CD14-positive monocyte (primary cell): ENCODE results near the gene PLS3. TPM values are rescaled to one million over a fixed set of nuclear protein-coding genes. Genes with fewer than 3 reads are reported as not detected.

Source experiments
- DNase-seq, 3 donors: peaks; one replicate each; pipeline ENCODE4 v3.0.0-alpha.2; 2011 to 2022
- H2AFZ ChIP-seq: 2 replicates; pipeline ENCODE4 v1.6.0; 2012; ENCODE audit warnings: mild to moderate bottlenecking, low read depth, low read length, inconsistent platforms; ENCODE audit not compliant: insufficient read depth, poor library complexity, severe bottlenecking
- H3K27ac ChIP-seq, 2 donors: 1 replicate in 1 of 2; 2 replicates in 1 of 2; pipeline ENCODE4 v1.5.1; 2012 to 2013; ENCODE audit warnings: low read length in 2 of 2, control low read depth in 1 of 2, inconsistent platforms in 1 of 2, low read depth in 1 of 2, mild to moderate bottlenecking in 1 of 2
- H3K27me3 ChIP-seq, 2 donors: one replicate each; pipeline versions ENCODE4 v1.6.0 to v1.6.1; 2011 to 2013; ENCODE audit warnings: low read length in 2 of 2; ENCODE audit not compliant: control insufficient read depth in 2 of 2, insufficient read depth in 2 of 2
- H3K36me3 ChIP-seq, 2 donors: replicated peaks in 1 of 2; 1 replicate in 1 of 2; 2 replicates in 1 of 2; pipeline versions ENCODE4 v1.5.1 to v1.6.1; 2012 to 2013; ENCODE audit warnings: low read length in 2 of 2, control low read depth in 1 of 2, inconsistent platforms in 1 of 2, mild to moderate bottlenecking in 1 of 2; ENCODE audit not compliant: insufficient read depth in 2 of 2, control insufficient read depth in 1 of 2
- H3K4me1 ChIP-seq, 2 donors: 1 replicate in 1 of 2; 2 replicates in 1 of 2; pipeline versions ENCODE4 v1.5.1 to v1.6.1; 2012 to 2013; ENCODE audit warnings: low read length in 2 of 2, control low read depth in 1 of 2, inconsistent platforms in 1 of 2, mild to moderate bottlenecking in 1 of 2, moderate library complexity in 1 of 2; ENCODE audit not compliant: insufficient read depth in 2 of 2, control insufficient read depth in 1 of 2
- H3K4me2 ChIP-seq: replicated peaks from 2 replicates; pipeline ENCODE3; 2012; ENCODE audit warnings: low read length, moderate library complexity, mild to moderate bottlenecking; ENCODE audit not compliant: poor library complexity, severe bottlenecking; ENCODE audit errors: extremely low read depth
- H3K4me3 ChIP-seq, 3 experiments: fragments of 200-600 bp in 1 of 3; sonication (generic) in 1 of 3; replicated peaks in 1 of 3; 1 replicate in 2 of 3; 2 replicates in 1 of 3; pipeline ENCODE4 v1.5.1; 2011 to 2013; ENCODE audit warnings: low read length in 3 of 3, mild to moderate bottlenecking in 3 of 3, control low read depth in 2 of 3, low read depth in 2 of 3, inconsistent platforms in 1 of 3, moderate library complexity in 1 of 3
- H3K79me2 ChIP-seq: 2 replicates; pipeline ENCODE4 v1.6.0; 2012; ENCODE audit warnings: mild to moderate bottlenecking, control low read depth, inconsistent platforms, low read length, moderate library complexity; ENCODE audit not compliant: insufficient read depth
- H3K9ac ChIP-seq: 2 replicates; pipeline ENCODE4 v1.6.0; 2017; ENCODE audit warnings: low read length, mild to moderate bottlenecking; ENCODE audit not compliant: insufficient read depth, poor library complexity, severe bottlenecking
- H3K9me3 ChIP-seq, 2 donors: replicated peaks in 1 of 2; 1 replicate in 1 of 2; 2 replicates in 1 of 2; pipeline versions ENCODE4 v1.5.1 to v1.6.1; 2012 to 2013; ENCODE audit warnings: low read length in 2 of 2, control low read depth in 1 of 2; ENCODE audit not compliant: control insufficient read depth in 1 of 2, insufficient read depth in 1 of 2
- H4K20me1 ChIP-seq: 2 replicates; pipeline ENCODE4 v1.6.0; 2012; ENCODE audit warnings: mild to moderate bottlenecking, low read length, control low read depth, moderate library complexity; ENCODE audit not compliant: insufficient read depth
- H3K27ac Mint-ChIP-seq, 7 donors: one replicate each; pipeline ENCODE4 v1.8.0; 2020; ENCODE audit warnings: mild to moderate bottlenecking in 7 of 7, mixed read lengths in 7 of 7, moderate library complexity in 6 of 7, inconsistent platforms in 2 of 7
- H3K27me3 Mint-ChIP-seq, 3 donors: one replicate each; pipeline ENCODE4 v1.8.0; 2021 to 2022; ENCODE audit warnings: low read depth in 3 of 3, mild to moderate bottlenecking in 3 of 3, mixed read lengths in 3 of 3, moderate library complexity in 3 of 3, inconsistent platforms in 1 of 3
- H3K36me3 Mint-ChIP-seq, 2 donors: one replicate each; pipeline ENCODE4 v1.8.0; 2020; ENCODE audit warnings: mixed read lengths in 2 of 2, inconsistent platforms in 1 of 2, mild to moderate bottlenecking in 1 of 2
- H3K4me1 Mint-ChIP-seq: one replicate; pipeline ENCODE4 v1.8.0; 2020; ENCODE audit warnings: mild to moderate bottlenecking, mixed read lengths
- H3K4me3 Mint-ChIP-seq, 2 donors: one replicate each; pipeline ENCODE4 v1.8.0; 2020; ENCODE audit warnings: mild to moderate bottlenecking in 2 of 2, mixed read lengths in 2 of 2, moderate library complexity in 1 of 2
- H3K9me3 Mint-ChIP-seq, 7 donors: one replicate each; pipeline ENCODE4 v1.8.0; 2020 to 2022; ENCODE audit warnings: mixed read lengths in 7 of 7, mild to moderate bottlenecking in 6 of 7, moderate library complexity in 6 of 7, inconsistent platforms in 2 of 7
- WGBS: methylation state at CpG from one replicate; pipeline ENCODE4 v1.1.5; 2013; ENCODE audit warnings: missing lambda C conversion rate; ENCODE audit not compliant: insufficient coverage; 5-methylcytosine and 5-hydroxymethylcytosine counted together
- intact Hi-C, 2 donors: fragments of 100-400 bp; cut with micrococcal nuclease; formaldehyde crosslinking; loops; one replicate each; pipeline versions ENCODE4 v1.15.0 to v1.15.1; 2023
- polyA plus RNA-seq, 3 donors: library from polyadenylated mRNA; depleted of rRNA in 1 of 3; unstranded in 2 of 3; stranded (reverse) in 1 of 3; fragments of 300-500 nt in 2 of 3; fragments of >200 nt in 1 of 3; fragmentation: Illumina TruSeq in 2 of 3; gene quantifications; 1 replicate in 2 of 3; 2 replicates in 1 of 3; pipeline ENCODE4 v1.2.3, GENCODE V29; 2012 to 2021
- TF ChIP-seq, protein P1 (sequence below): fragments of 200-600 bp; IDR thresholded peaks from one replicate; pipeline ENCODE4 v1.8.0; 2022; ENCODE audit warnings: antibody characterized with exemption, mild to moderate bottlenecking

PLS3 gene
- polyA plus RNA-seq, 3 donors, result 0.16 TPM; not detected in 2

DNA sequence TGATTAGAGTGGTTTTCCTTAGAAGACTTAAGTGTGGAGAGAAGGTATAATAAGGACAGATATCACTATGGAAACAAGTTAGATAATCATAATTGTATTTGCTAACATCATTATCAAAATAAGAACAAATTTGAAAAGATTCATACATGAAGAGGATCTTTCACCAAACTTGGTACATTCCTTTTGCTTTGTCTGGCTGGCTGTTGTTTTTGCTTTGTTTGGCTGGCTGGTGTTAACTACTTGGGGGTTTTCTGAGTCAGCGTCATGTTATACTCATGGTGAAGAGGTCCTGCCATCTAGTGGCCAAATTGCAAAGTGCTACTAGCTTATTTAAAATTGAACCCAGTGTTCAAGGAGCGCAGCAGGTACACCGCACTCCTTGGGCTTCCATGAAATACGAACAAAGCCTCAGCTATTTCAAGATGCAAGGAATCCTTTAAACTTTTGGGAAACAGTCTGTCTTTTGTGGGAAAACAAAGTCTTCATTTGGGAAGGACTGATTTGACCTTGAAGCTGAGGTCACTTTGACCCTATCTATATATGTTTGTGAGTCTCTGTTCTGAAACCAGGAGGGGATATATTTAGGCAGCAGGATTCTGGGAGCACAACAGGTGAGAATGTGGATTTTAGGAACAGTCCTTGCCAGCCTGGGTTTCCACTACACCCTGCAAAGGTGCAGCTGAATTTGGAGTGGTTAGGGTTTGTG, 129.7 kb downstream of the PLS3 start:
- no peak overlapping the region for H3K4me3 ChIP-seq
- no peak overlapping the region for H3K27ac Mint-ChIP-seq
- no peak overlapping the region for H3K4me3 Mint-ChIP-seq
- peak; percentile 4 to 35 (median 25) for DNase-seq
- H3K4me1 ChIP-seq, result no peaks in the 10 kb centered on the region
- no peak overlapping the region for H3K4me2 ChIP-seq
- H3K36me3 ChIP-seq, result no peaks in the 10 kb centered on the region
- H3K27me3 Mint-ChIP-seq, result peaks cover 1 to 30% (median 2%) of the 10 kb centered on the region in 3 donors
- TF ChIP-seq, protein P1, sequence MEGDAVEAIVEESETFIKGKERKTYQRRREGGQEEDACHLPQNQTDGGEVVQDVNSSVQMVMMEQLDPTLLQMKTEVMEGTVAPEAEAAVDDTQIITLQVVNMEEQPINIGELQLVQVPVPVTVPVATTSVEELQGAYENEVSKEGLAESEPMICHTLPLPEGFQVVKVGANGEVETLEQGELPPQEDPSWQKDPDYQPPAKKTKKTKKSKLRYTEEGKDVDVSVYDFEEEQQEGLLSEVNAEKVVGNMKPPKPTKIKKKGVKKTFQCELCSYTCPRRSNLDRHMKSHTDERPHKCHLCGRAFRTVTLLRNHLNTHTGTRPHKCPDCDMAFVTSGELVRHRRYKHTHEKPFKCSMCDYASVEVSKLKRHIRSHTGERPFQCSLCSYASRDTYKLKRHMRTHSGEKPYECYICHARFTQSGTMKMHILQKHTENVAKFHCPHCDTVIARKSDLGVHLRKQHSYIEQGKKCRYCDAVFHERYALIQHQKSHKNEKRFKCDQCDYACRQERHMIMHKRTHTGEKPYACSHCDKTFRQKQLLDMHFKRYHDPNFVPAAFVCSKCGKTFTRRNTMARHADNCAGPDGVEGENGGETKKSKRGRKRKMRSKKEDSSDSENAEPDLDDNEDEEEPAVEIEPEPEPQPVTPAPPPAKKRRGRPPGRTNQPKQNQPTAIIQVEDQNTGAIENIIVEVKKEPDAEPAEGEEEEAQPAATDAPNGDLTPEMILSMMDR, result peak; percentile 67
- no peaks in the 10 kb centered on the region for H3K27me3 ChIP-seq
- no CpG with 5 or more reads among the region's 4 CpGs for WGBS
- no peaks in the 10 kb centered on the region for H3K36me3 Mint-ChIP-seq
- no peak overlapping the region for H3K27ac ChIP-seq
- intact Hi-C loops, result no loop called here
- no peaks in the 10 kb centered on the region for H3K4me1 Mint-ChIP-seq
- no peaks in the 10 kb centered on the region for H4K20me1 ChIP-seq
- H2AFZ ChIP-seq, result no peak overlapping the region
- peaks cover 0 to 2% (median 0%) of the 10 kb centered on the region in 7 donors for H3K9me3 Mint-ChIP-seq
- no peaks in the 10 kb centered on the region for H3K79me2 ChIP-seq
- H3K9me3 ChIP-seq, result no peaks in the 10 kb centered on the region
- H3K9ac ChIP-seq, result no peak overlapping the region

DNA sequence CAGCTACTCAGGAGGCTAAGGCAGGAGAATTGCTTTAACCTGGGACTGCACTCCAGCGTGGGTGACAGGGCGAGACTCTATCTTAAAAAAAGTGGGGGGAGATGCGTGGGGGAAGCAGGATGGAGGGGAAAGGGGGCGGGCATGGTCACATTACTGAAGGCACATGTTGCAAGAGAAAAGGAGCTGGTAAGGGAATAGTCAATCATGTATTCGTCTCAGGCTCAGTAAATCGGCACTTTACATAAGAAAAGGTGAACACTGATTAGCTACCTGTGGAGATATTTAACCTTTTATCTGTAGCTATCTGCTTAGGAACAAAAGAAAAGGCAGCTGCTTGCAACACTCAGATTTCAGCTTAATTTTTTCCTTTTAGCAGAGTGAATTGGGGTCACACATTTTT, 132.5 kb downstream of the PLS3 start:
- H3K36me3 ChIP-seq, result no peaks in the 10 kb centered on the region
- no peaks in the 10 kb centered on the region for H3K9me3 ChIP-seq
- no peak overlapping the region for H3K27ac ChIP-seq
- Mint-ChIP-seq H3K9me3 (peaks cover 0 to 2% (median 0%) of the 10 kb centered on the region in 7 donors), H3K27me3 (peaks cover 2 to 24% (median 3%) of the 10 kb centered on the region in 3 donors), H3K4me1 (no peaks in the 10 kb centered on the region), H3K27ac (no peak overlapping the region), H3K36me3 (no peaks in the 10 kb centered on the region), H3K4me3 (no peak overlapping the region)
- TF ChIP-seq, protein P1, result no peak
- no peak overlapping the region for H3K9ac ChIP-seq
- H4K20me1 ChIP-seq, result no peaks in the 10 kb centered on the region
- H3K4me3 ChIP-seq, result no peak overlapping the region
- no CpG with 5 or more reads among the region's 6 CpGs for WGBS
- no peak overlapping the region for H3K4me2 ChIP-seq
- intact Hi-C loops, result no loop called here
- no peaks in the 10 kb centered on the region for H3K4me1 ChIP-seq
- H2AFZ ChIP-seq, result no peak overlapping the region
- no peak for DNase-seq
- no peaks in the 10 kb centered on the region for H3K79me2 ChIP-seq
- H3K27me3 ChIP-seq, result no peaks in the 10 kb centered on the region
